Smooth muscle cell (in vitro differentiated cells): ENCODE measurements around the gene BRF1. TPM values are rescaled to one million over a fixed set of nuclear protein-coding genes. Genes with fewer than 3 reads are reported as not detected.

Experiments used
- DNase-seq: peaks from one replicate; lab custom pipeline; 2025; ENCODE audit not compliant: unreplicated experiment; lab: John Stamatoyannopoulos, UW
- H2AFZ ChIP-seq: fragments of 200-600 bp; sonication (generic); 2 replicates; pipeline ENCODE4 v1.6.0; 2016; ENCODE audit warnings: antibody characterized with exemption, low read depth, mild to moderate bottlenecking
- H3F3A ChIP-seq: fragments of 200-600 bp; sonication (generic); 2 replicates; pipeline ENCODE4 v1.6.0; 2017; ENCODE audit warnings: antibody characterized with exemption, low read depth
- H3K27ac ChIP-seq: fragments of 200-600 bp; sonication (generic); 2 replicates; pipeline ENCODE4 v1.5.1; 2016; ENCODE audit warnings: low read depth, mild to moderate bottlenecking
- H3K27me3 ChIP-seq: fragments of 200-600 bp; sonication (generic); 2 replicates; pipeline ENCODE4 v1.6.1; 2016; ENCODE audit warnings: low read depth, mild to moderate bottlenecking
- H3K36me3 ChIP-seq: fragments of 200-600 bp; sonication (generic); 2 replicates; pipeline ENCODE4 v1.5.1; 2016; ENCODE audit warnings: low read depth
- H3K4me1 ChIP-seq: fragments of 200-600 bp; sonication (generic); 2 replicates; pipeline ENCODE4 v1.5.1; 2016; ENCODE audit warnings: low read depth
- H3K4me2 ChIP-seq: fragments of 200-600 bp; sonication (generic); 2 replicates; pipeline ENCODE4 v1.6.0; 2016; ENCODE audit warnings: mild to moderate bottlenecking
- H3K4me3 ChIP-seq: fragments of 200-600 bp; sonication (generic); 2 replicates; pipeline ENCODE4 v1.5.1; 2016; ENCODE audit warnings: mild to moderate bottlenecking
- H3K79me2 ChIP-seq: fragments of 200-600 bp; sonication (generic); 2 replicates; pipeline ENCODE4 v1.6.0; 2016; ENCODE audit warnings: low read depth, mild to moderate bottlenecking
- H3K9ac ChIP-seq: fragments of 200-600 bp; sonication (generic); 2 replicates; pipeline ENCODE4 v1.6.0; 2016; ENCODE audit warnings: low read depth
- H3K9me3 ChIP-seq: fragments of 200-600 bp; sonication (generic); replicated peaks from 2 replicates; pipeline ENCODE4 v1.5.1; 2016; ENCODE audit warnings: low read depth
- H4K20me1 ChIP-seq: fragments of 200-600 bp; sonication (generic); 2 replicates; pipeline ENCODE4 v1.6.0; 2016; ENCODE audit warnings: low read depth
- CTCF ChIP-seq: fragments of 200-600 bp; sonication (generic); IDR thresholded peaks from 2 replicates; pipeline ENCODE4 v1.5.1; 2017; ENCODE audit warnings: borderline replicate concordance, mild to moderate bottlenecking, antibody characterized with exemption; ENCODE audit not compliant: insufficient read depth, poor library complexity, severe bottlenecking
- WGBS: methylation state at CpG from one replicate; pipeline ENCODE4 v1.1.7; 2016; ENCODE audit warnings: low lambda C conversion rate; 5-methylcytosine and 5-hydroxymethylcytosine counted together
- polyA plus RNA-seq: library from polyadenylated mRNA; unstranded; fragments of >200 nt; fragmentation: Nextera tagmentation; extraction: Ambion mirVana; gene quantifications from 2 replicates; pipeline ENCODE4 v1.2.1, GENCODE V29; 2016
- total RNA-seq: library from RNA; depleted of rRNA; stranded (reverse); fragments of >200 nt; gene quantifications from 2 replicates; pipeline ENCODE4 v1.2.3, GENCODE V29; 2014

BRF1 gene
- total and polyA plus RNA-seq, 2 experiments from 2014 or later: 12.5 to 15.9 TPM

GRCh38 chr14:105260959-105261358, 39.8 kb downstream of the BRF1 start:
- no peaks in the 10 kb centered on the region for H3K36me3 ChIP-seq
- H3K9ac ChIP-seq: no peak overlapping the region
- H3K4me2 ChIP-seq: no peak overlapping the region
- H3K79me2 ChIP-seq: no peaks in the 10 kb centered on the region
- H3K4me1 ChIP-seq: no peaks in the 10 kb centered on the region
- no peaks in the 10 kb centered on the region for H3F3A ChIP-seq
- no peak for DNase-seq
- H3K9me3 ChIP-seq: no peaks in the 10 kb centered on the region
- 95% methylated on average over 12 of the region's 12 CpGs for WGBS
- H3K27me3 ChIP-seq: no peaks in the 10 kb centered on the region
- no peak overlapping the region for H3K27ac ChIP-seq
- peaks cover 27% of the 10 kb centered on the region for H4K20me1 ChIP-seq
- H2AFZ ChIP-seq: no peak overlapping the region
- TF ChIP-seq CTCF: no peak
- H3K4me3 ChIP-seq: no peak overlapping the region

- H3K4me1 ChIP-seq: no peaks in the 10 kb centered on the region
- TF ChIP-seq CTCF: no peak
- H3K9ac ChIP-seq: no peak overlapping the region
- DNase-seq: no peak
- no peaks in the 10 kb centered on the region for H3K36me3 ChIP-seq
- H3F3A ChIP-seq: no peaks in the 10 kb centered on the region
- no peaks in the 10 kb centered on the region for H3K79me2 ChIP-seq
- no peak overlapping the region for H2AFZ ChIP-seq
- H3K27ac ChIP-seq: no peak overlapping the region
- no peaks in the 10 kb centered on the region for H3K27me3 ChIP-seq
- 95% methylated on average over 7 of the region's 7 CpGs for WGBS
- no peaks in the 10 kb centered on the region for H3K9me3 ChIP-seq
- no peak overlapping the region for H3K4me3 ChIP-seq
- H3K4me2 ChIP-seq: no peak overlapping the region
- H4K20me1 ChIP-seq: peaks cover 48% of the 10 kb centered on the region
These were observed 42.0 kb downstream of the BRF1 start for GRCh38 chr14:105258846-105259245.

GRCh38 chr14:105257464-105257863, 43.3 kb downstream of the BRF1 start:
- 94% methylated on average over 15 of the region's 15 CpGs for WGBS
- H2AFZ ChIP-seq: no peak overlapping the region

More at GRCh38 chr14:105257464-105257863, 43.3 kb downstream of the BRF1 start:
- no peaks in the 10 kb centered on the region for H3K27me3 ChIP-seq
- H3K4me2 ChIP-seq: no peak overlapping the region
- no peak for TF ChIP-seq CTCF
- no peaks in the 10 kb centered on the region for H3K9me3 ChIP-seq
- H3K4me1 ChIP-seq: no peaks in the 10 kb centered on the region
- no peak overlapping the region for H3K27ac ChIP-seq
- no peaks in the 10 kb centered on the region for H3F3A ChIP-seq
- no peak for DNase-seq
- H3K79me2 ChIP-seq: no peaks in the 10 kb centered on the region
- peaks cover 57% of the 10 kb centered on the region for H4K20me1 ChIP-seq
- no peak overlapping the region for H3K4me3 ChIP-seq
- H3K36me3 ChIP-seq: no peaks in the 10 kb centered on the region
- no peak overlapping the region for H3K9ac ChIP-seq
